SH-SY5Y (cell line): ENCODE data around the gene ARHGAP15.

Experiments
- GATA2 ChIP-seq: IDR thresholded peaks from 2 replicates; pipeline ENCODE4 v1.6.1; 2011; ENCODE audit warnings: mild to moderate bottlenecking, low read depth, low read length
- GATA3 ChIP-seq: IDR thresholded peaks from 2 replicates; pipeline ENCODE4 v1.6.1; 2011; ENCODE audit warnings: low read depth, mild to moderate bottlenecking, low read length, moderate library complexity

GRCh38 chr2:143533846-143534245, 404.6 kb downstream of the ARHGAP15 start:
- TF ChIP-seq GATA3 (no peak), GATA2 (no peak)
